Measurements from ENCODE around the gene MSH3. TPM values are rescaled to one million over a fixed set of nuclear protein-coding genes. Genes with fewer than 3 reads are reported as not detected.
"Not testable (repeated sequence)": the region's sequence is repeated elsewhere in the genome, so short reads cannot be mapped to it uniquely, and the experiment has no call there.

Gene MSH3
- total RNA-seq, 1 donor from 2014 or later = 20.2 TPM

DNA sequence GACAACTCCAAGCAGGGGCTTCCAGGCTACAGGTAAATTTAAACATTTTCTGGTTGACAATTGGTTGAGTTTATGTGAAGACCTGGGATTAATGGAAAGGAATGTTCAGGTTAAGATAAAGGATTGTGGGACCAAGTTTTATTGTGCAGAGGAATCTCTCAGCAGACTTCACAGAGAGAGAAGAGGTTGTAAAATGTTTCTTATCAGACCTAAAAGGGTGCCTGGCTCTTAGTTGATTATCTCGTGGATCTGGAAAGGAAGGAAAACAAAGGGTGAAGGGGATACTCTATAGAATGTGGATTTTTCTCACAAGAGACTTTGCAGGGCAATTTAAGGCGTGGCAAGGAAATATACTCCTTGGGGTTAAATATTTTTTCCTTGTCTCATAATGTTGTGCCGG, 209.3 kb downstream of the MSH3 start:
- intact Hi-C loops (cut with micrococcal nuclease) = loop anchor here (2.0 to 10.0 kb wide), 4 partner anchors 27 to 441 kb away; partner anchors contain the start of genes RASGRF2 and ZCCHC9
- DNase-seq (ENCODE audit: low spot score) = no peak
- Mint-ChIP-seq H3K4me1 (ENCODE audit: low read depth) (peaks cover 68% of the 10 kb centered on the region), H3K36me3 (ENCODE audit: low read depth) (peaks cover 42% of the 10 kb centered on the region), H3K27ac (peak overlapping the region; percentile 64), H3K4me3 (no peak overlapping the region), H3K27me3 (ENCODE audit: insufficient read depth) (no peaks in the 10 kb centered on the region), H3K9me3 (peaks cover 14% of the 10 kb centered on the region)

DNA sequence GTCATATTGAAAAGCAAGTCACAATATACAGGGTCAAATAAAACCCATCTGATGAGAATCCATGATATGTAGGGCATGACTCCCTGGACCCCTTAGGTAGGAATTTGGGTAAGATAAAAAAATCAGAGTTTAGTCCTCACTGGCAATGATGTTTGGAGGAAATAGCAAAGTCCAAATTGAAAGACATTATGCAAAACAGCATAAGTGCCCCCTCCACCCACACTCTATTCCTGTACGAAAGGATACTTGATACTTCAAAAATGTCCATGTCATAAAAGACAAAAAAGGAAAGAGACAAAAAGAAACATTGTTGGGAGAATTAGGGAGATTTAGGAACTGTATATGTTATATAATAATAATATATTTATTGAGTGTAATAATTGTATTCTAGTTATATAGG, 209.7 kb downstream of the MSH3 start:
- Mint-ChIP-seq H3K4me3 (no peak overlapping the region), H3K27ac (peak overlapping the region; percentile 64), H3K9me3 (peaks cover 13% of the 10 kb centered on the region), H3K27me3 (ENCODE audit: insufficient read depth) (no peaks in the 10 kb centered on the region), H3K4me1 (ENCODE audit: low read depth) (peaks cover 68% of the 10 kb centered on the region), H3K36me3 (ENCODE audit: low read depth) (peaks cover 42% of the 10 kb centered on the region)
- intact Hi-C loops (cut with micrococcal nuclease) = loop anchor here (2.0 to 10.0 kb wide), 4 partner anchors 27 to 441 kb away; partner anchors contain the start of genes RASGRF2 and ZCCHC9
- no peak for DNase-seq (ENCODE audit: low spot score)

DNA sequence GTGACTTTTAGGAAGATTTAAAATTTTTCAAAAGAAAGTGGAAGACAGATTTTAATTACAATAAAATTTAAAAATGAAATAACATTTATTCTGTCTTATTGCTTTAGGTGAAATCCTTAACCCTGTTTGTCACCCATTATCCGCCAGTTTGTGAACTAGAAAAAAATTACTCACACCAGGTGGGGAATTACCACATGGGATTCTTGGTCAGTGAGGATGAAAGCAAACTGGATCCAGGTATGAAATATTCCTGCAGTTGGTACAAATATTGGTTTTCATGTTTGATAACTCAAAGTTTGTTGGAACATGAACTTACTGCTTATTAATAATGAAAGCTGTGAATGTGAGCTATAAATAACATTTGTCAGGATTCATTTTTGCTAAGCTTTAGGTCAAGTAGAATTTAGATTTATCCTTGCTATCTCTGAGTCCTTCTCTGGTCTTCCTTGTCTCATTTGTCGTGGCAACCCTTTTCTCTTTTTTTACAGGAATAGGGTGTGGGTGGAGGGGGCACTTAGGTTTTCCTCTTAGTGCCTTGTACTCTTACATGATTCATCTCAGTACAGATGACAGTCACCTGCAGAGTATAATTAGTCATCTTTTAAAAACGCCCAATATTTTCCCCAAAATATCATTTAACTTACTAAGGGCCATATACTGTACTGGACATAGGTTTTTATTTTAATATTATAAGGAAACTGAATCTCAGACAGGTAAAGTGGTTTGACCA, 210.4 kb downstream of the MSH3 start:
- Mint-ChIP-seq H3K27me3 (ENCODE audit: insufficient read depth) (no peaks in the 10 kb centered on the region), H3K4me1 (ENCODE audit: low read depth) (peaks cover 65% of the 10 kb centered on the region), H3K9me3 (peaks cover 13% of the 10 kb centered on the region), H3K36me3 (ENCODE audit: low read depth) (peaks cover 41% of the 10 kb centered on the region), H3K4me3 (peak overlapping the region; percentile 3), H3K27ac (peak overlapping the region; percentile 38)
- intact Hi-C loops (cut with micrococcal nuclease) = loop anchor here (1.0 to 10.0 kb wide), 6 partner anchors 28 to 440 kb away; partner anchors contain the start of genes RASGRF2 and ZCCHC9
- no peak for DNase-seq (ENCODE audit: low spot score)

DNA sequence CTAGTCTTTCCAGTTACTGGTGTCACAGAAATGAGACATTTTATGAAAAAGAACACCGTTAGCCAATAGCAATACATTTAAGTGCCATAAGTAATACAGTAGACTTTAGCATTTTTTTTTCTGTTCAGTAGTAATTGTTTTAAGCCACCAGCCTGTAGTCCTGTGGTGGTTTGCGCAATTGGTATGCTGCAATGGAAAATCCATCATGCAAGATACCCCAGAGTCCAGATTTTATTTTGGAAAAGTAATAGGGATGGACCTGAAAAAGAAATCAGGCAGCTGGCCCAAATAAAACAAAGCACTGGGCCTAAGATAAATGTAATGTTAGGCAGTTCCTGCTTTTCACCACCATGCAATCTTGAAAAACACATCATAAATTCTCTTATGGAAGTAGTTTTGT, 211.1 kb downstream of the MSH3 start:
- no peak overlapping the region for H3K27ac Mint-ChIP-seq
- no peak overlapping the region for H3K4me3 Mint-ChIP-seq
- no peaks in the 10 kb centered on the region for H3K27me3 Mint-ChIP-seq (ENCODE audit: insufficient read depth)
- H3K9me3 Mint-ChIP-seq = peaks cover 11% of the 10 kb centered on the region
- H3K4me1 Mint-ChIP-seq (ENCODE audit: low read depth) = peaks cover 61% of the 10 kb centered on the region
- intact Hi-C loops (cut with micrococcal nuclease) = loop anchor here (1.0 to 10.0 kb wide), 6 partner anchors 29 to 439 kb away; partner anchors contain the start of genes RASGRF2 and ZCCHC9
- peaks cover 36% of the 10 kb centered on the region for H3K36me3 Mint-ChIP-seq (ENCODE audit: low read depth)
- DNase-seq (ENCODE audit: low spot score) = no peak

DNA sequence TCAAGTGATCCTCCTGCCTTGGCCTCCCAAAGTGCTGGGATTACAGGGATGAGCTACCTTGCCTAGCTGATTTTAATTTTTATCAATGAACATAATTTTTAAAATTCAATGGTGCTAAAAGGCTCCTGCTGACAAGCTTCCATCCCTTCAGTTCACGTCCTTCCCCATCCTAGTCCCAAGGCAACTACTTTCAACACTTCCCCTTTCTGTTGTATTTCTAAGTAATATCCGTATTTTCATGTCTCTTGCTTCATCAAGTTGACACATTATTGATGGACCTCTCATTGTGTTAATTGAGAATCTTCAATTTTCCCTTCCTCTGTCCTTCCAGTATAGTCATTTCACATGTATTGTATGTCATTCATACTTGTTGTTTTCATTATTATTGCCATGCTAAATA, 211.9 kb downstream of the MSH3 start:
- DNase-seq (ENCODE audit: low spot score) = no peak
- H3K4me1 Mint-ChIP-seq (ENCODE audit: low read depth) = peaks cover 61% of the 10 kb centered on the region
- H3K27ac Mint-ChIP-seq = peak overlapping the region; percentile 72
- peaks cover 34% of the 10 kb centered on the region for H3K36me3 Mint-ChIP-seq (ENCODE audit: low read depth)
- no peaks in the 10 kb centered on the region for H3K27me3 Mint-ChIP-seq (ENCODE audit: insufficient read depth)
- intact Hi-C loops (cut with micrococcal nuclease) = loop anchor here (5.0 to 10.0 kb wide), 2 partner anchors 154 to 438 kb away; partner anchors contain the start of gene ZCCHC9
- no peak overlapping the region for H3K4me3 Mint-ChIP-seq
- H3K9me3 Mint-ChIP-seq = peaks cover 6% of the 10 kb centered on the region

DNA sequence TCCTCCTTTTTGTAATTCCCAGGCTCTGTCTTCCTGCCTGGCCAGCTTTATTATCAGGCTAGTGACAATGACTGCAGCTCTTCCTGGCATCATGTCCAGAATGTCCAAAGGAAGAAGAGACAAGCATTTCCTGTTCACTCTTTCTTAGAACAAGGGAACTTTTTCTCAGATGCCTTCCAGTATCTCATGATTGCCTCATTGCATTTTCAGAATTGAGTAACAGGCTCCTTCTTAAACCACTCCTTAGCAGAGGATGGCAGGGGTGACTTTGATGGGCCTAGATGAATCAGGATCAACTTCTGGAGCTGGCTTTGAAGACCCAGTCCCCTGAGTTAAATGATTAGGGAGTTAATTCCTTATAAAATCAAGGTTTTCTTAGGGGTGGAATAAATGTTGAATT, 212.8 kb downstream of the MSH3 start:
- DNase-seq (ENCODE audit: low spot score) = no peak
- H3K9me3 Mint-ChIP-seq = peaks cover 6% of the 10 kb centered on the region
- peaks cover 38% of the 10 kb centered on the region for H3K36me3 Mint-ChIP-seq (ENCODE audit: low read depth)
- peaks cover 66% of the 10 kb centered on the region for H3K4me1 Mint-ChIP-seq (ENCODE audit: low read depth)
- intact Hi-C loops (cut with micrococcal nuclease) = loop anchor here (5.0 to 10.0 kb wide), 2 partner anchors 155 to 438 kb away; partner anchors contain the start of gene ZCCHC9
- H3K4me3 Mint-ChIP-seq = peak overlapping the region; percentile 51
- H3K27me3 Mint-ChIP-seq (ENCODE audit: insufficient read depth) = no peaks in the 10 kb centered on the region
- peak overlapping the region; percentile 72 for H3K27ac Mint-ChIP-seq

DNA sequence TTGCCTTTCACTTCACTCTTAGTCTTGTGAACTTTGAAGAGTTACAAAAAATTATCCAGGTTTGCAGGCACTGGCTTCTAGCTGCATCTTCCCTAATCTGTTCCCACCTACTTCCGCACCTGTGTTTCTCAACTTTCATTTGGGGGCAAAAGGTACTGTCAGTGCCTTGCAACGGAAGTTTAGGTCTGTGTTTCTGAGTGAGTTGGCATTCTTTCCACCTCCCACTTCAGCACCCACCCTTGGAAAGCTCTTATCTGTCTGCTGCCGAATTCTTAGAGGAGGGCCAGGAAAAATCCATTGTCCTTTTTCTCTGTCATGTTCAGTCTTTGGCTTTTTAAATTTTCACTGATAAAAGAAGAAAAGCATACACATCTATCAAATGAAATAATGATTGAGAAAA, 216.0 kb downstream of the MSH3 start:
- Mint-ChIP-seq H3K27me3 (ENCODE audit: insufficient read depth) (no peaks in the 10 kb centered on the region), H3K4me3 (no peak overlapping the region), H3K36me3 (ENCODE audit: low read depth) (peaks cover 44% of the 10 kb centered on the region), H3K27ac (no peak overlapping the region), H3K9me3 (peaks cover 6% of the 10 kb centered on the region), H3K4me1 (ENCODE audit: low read depth) (peaks cover 45% of the 10 kb centered on the region)
- intact Hi-C loops (cut with micrococcal nuclease) = loop anchor here (5.0 kb wide), 2 partner anchors 623 to 1102 kb away; partner anchors contain the start of gene ATG10
- no peak for DNase-seq (ENCODE audit: low spot score)

DNA sequence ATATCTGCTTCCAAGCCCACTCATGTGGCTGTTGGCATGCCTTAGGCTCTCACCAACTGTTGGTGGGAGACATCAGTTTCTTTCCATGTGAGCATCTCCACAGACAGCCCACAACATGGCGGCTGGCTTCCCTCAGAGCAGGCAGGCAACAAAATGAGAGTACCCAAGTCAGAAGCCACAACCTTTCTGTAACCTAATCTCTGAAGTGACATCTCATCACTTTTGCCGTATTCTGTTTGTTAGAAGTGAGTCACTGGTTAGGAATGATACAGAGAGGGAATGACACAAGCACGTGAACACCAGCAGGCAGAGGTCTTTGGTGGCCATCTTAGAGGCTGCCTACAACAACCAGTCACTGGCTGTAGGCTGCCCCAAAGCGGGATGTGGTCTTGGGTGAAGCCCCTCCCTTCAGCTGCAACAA, 217.1 kb downstream of the MSH3 start:
- no peak overlapping the region for H3K4me3 Mint-ChIP-seq
- intact Hi-C loops (cut with micrococcal nuclease) = loop anchor here (1.0 to 5.0 kb wide), 3 partner anchors 147 to 1101 kb away; partner anchors contain the start of gene ATG10
- peak overlapping the region; percentile 55 for H3K27ac Mint-ChIP-seq
- peaks cover 43% of the 10 kb centered on the region for H3K36me3 Mint-ChIP-seq (ENCODE audit: low read depth)
- H3K4me1 Mint-ChIP-seq (ENCODE audit: low read depth) = peaks cover 34% of the 10 kb centered on the region
- H3K27me3 Mint-ChIP-seq (ENCODE audit: insufficient read depth) = no peaks in the 10 kb centered on the region
- no peak for DNase-seq (ENCODE audit: low spot score)
- H3K9me3 Mint-ChIP-seq = peaks cover 4% of the 10 kb centered on the region

DNA sequence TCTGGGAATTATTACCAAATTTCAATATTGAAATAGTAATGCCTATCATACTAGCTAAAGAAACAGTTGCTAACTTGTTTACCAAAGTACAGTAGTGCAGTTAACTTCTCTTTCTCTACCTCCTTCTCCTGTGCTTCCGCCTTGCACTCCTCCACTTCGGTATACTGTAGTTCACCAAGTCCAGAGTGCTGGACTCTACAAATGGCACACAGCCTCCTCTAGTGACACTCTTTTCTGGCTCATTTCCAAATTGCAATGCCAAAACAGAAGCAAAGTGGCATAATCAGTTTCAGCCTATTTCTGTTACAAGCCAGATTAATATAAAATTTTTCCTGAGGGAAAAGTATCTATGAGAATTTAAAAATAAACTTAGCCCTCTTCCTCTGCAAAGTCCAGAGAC, 219.7 kb downstream of the MSH3 start:
- intact Hi-C loops (cut with micrococcal nuclease) = loop anchor here (5.0 kb wide), 2 partner anchors 627 to 1098 kb away; partner anchors contain the start of gene ATG10
- Mint-ChIP-seq H3K9me3 (no peaks in the 10 kb centered on the region), H3K27ac (no peak overlapping the region), H3K4me3 (no peak overlapping the region), H3K27me3 (ENCODE audit: insufficient read depth) (no peaks in the 10 kb centered on the region), H3K36me3 (ENCODE audit: low read depth) (peaks cover 42% of the 10 kb centered on the region), H3K4me1 (ENCODE audit: low read depth) (peaks cover 15% of the 10 kb centered on the region)
- no peak for DNase-seq (ENCODE audit: low spot score)

DNA sequence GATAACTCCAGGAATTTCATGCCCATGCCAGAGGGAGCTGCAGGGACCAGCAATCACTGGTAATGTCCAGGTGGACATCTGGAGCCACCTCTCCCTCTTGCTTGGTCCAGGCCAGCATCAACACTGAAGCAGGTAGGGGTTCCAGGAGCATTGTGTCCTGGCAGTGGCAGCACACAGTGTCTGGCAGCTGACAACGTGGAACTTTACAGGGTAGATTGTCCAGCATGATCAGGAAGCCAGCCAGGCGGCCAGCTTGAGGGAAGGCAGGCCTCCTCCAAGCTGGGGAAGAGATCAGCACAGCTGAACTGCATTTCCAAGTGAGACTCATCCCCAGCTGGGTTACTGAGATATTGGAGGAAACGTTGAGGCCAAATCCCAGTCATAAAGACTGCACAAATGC, 223.1 kb downstream of the MSH3 start:
- H3K4me1 Mint-ChIP-seq (ENCODE audit: low read depth) = no peaks in the 10 kb centered on the region
- H3K27ac Mint-ChIP-seq = no peak overlapping the region
- peaks cover 56% of the 10 kb centered on the region for H3K36me3 Mint-ChIP-seq (ENCODE audit: low read depth)
- peaks cover 6% of the 10 kb centered on the region for H3K9me3 Mint-ChIP-seq
- no peaks in the 10 kb centered on the region for H3K27me3 Mint-ChIP-seq (ENCODE audit: insufficient read depth)
- no peak for DNase-seq (ENCODE audit: low spot score)
- intact Hi-C loops (cut with micrococcal nuclease) = no loop called here
- no peak overlapping the region for H3K4me3 Mint-ChIP-seq

DNA sequence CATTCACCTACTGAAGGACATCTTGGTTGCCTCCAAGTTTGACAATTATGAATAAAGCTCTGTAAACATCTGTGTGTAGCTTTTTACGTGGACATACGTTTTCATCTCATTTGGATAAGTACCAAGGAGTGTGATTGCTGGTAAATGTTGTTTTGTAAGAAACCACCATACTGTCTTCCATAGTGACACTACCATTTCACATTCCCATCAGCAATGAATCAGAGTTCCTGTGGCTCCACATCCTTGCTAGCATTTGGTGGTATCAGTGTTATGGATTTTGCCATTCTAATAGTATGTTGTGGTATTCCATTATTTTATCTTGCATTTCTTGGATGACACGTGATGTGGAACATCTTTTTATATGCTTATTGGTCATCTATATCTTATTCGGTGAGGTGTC, 227.3 kb downstream of the MSH3 start:
- no peak for DNase-seq (ENCODE audit: low spot score)
- peaks cover 43% of the 10 kb centered on the region for H3K36me3 Mint-ChIP-seq (ENCODE audit: low read depth)
- no peaks in the 10 kb centered on the region for H3K27me3 Mint-ChIP-seq (ENCODE audit: insufficient read depth)
- no peak overlapping the region for H3K4me3 Mint-ChIP-seq
- peaks cover 20% of the 10 kb centered on the region for H3K4me1 Mint-ChIP-seq (ENCODE audit: low read depth)
- no peak overlapping the region for H3K27ac Mint-ChIP-seq
- peaks cover 6% of the 10 kb centered on the region for H3K9me3 Mint-ChIP-seq
- intact Hi-C loops (cut with micrococcal nuclease) = no loop called here

DNA sequence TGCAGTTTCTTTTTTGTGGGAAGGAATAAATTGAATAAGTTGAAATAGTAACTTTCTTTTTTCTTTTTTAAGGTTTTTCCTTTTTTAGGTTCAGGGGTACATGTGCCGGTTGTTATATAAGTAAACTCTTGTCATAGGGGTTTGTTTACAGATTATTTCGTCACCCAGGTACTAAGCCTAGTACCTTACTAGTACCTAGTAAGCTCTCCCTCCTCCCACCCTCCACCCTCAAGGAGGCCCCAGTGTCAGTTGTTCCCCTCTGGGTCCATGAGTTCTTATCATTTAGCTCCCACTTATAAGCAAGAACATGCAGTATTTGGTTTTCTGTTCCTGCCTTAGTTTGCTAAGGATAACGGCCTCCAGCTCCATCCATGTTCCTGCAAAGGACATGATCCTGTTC, 228.9 kb downstream of the MSH3 start:
- H3K27ac Mint-ChIP-seq; H3K9me3 Mint-ChIP-seq; DNase-seq (ENCODE audit: low spot score); H3K4me3 Mint-ChIP-seq; H3K27me3 Mint-ChIP-seq (ENCODE audit: insufficient read depth); intact Hi-C loops (cut with micrococcal nuclease): not testable (repeated sequence)
- Mint-ChIP-seq H3K4me1 (ENCODE audit: low read depth) (peaks cover 20% of the 10 kb centered on the region), H3K36me3 (ENCODE audit: low read depth) (peaks cover 34% of the 10 kb centered on the region)

DNA sequence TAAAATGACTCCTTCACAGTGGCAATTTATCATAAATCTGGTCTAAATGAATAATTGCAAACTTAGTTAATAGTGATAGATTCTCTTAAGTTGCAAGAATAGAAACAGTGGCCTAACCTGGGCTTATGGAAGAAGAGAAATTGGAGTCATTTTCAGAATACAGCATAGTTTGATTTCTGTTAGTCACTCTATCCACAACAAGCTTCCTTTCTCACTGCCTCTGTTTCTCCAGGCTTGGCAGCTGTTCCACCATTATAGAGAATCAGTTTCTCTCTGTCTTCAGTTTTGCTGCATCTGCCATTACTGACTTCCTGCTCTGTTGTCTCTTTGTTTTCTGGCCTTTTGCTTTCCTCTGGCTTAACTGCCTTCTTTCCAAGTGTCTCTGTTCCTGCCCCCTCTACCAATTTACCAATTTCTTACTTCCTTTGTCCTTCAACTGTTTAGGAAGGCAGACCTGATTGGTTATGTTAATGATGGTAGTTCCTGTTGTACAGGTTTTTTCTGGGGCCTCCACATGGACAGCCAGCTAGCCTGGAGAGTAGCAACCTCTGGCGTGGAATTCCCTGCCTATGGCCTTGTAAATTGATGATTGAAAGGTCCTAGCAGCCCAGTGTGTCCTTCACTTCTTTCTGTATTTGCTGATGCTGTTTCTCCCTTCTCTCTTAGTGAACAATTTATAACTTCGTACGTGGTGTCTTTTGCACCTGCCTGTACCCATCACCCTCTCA, 229.8 kb downstream of the MSH3 start:
- Mint-ChIP-seq H3K27ac (peak overlapping the region; percentile 55), H3K4me1 (ENCODE audit: low read depth) (peaks cover 20% of the 10 kb centered on the region), H3K27me3 (ENCODE audit: insufficient read depth) (no peaks in the 10 kb centered on the region), H3K4me3 (no peak overlapping the region), H3K36me3 (ENCODE audit: low read depth) (peaks cover 31% of the 10 kb centered on the region), H3K9me3 (peaks cover 6% of the 10 kb centered on the region)
- intact Hi-C loops (cut with micrococcal nuclease) = no loop called here
- no peak for DNase-seq (ENCODE audit: low spot score)
